B cell (primary cell): ENCODE measurements around the gene ARR3.

ENCODE experiments used
- CTCF ChIP-seq: fragments of 200-600 bp; IDR thresholded peaks from one replicate; pipeline ENCODE4 v1.8.0; 2022; ENCODE audit warnings: antibody characterized with exemption, mild to moderate bottlenecking
- EZH2 ChIP-seq: IDR thresholded peaks from 2 replicates; pipeline ENCODE4 v1.6.1; 2012; ENCODE audit warnings: borderline replicate concordance, low read depth, mild to moderate bottlenecking, moderate library complexity, low read length; ENCODE audit not compliant: insufficient read depth, poor library complexity, severe bottlenecking

- TF ChIP-seq CTCF (no peak), EZH2 (no peak)
Measured at GRCh38 chrX:70226687-70227086, 41.4 kb upstream of the ARR3 start.
